ENCODE results near the gene ABCC6. TPM values are rescaled to one million over a fixed set of nuclear protein-coding genes. Genes with fewer than 3 reads are reported as not detected.

The ABCC6 gene
- total RNA-seq, 2 experiments from 2014 or later = not detected

DNA sequence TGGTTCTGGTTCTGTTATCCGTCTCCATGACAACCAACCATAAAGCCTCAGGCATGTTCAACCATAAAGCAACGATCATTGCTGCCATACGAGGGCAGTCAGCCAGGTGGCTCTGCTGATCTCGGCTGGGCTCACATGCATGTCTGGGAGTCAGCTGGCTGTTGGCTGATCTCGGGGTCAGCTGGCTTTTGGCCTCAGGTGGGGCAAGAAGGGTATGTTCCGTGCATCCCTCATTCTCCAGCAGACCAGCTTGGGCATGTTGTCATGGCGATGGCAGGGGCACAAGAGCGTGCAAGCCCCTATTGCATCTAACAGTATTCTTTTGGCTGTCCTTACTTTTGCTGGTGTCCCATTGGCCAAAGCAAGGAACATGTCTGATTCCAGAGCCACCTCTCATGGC, 86.2 kb downstream of the ABCC6 start:
- no peaks in the 10 kb centered on the region for H3K4me1 ChIP-seq (ENCODE audit: insufficient read depth, low read length, poor library complexity, severe bottlenecking)
- no TSS peak for BruUV-seq (replicated peaks)
- H2AFZ ChIP-seq (ENCODE audit: low read length) = no peak overlapping the region
- H3K9me3 ChIP-seq (ENCODE audit: low read length) = no peaks in the 10 kb centered on the region
- no peak overlapping the region for H3K27ac ChIP-seq (ENCODE audit: low read depth, low read length, poor library complexity, severe bottlenecking)
- POLR2A ChIA-PET = no interaction called here
- H3K36me3 ChIP-seq (ENCODE audit: insufficient read depth, low read length) = peaks cover 96% of the 10 kb centered on the region
- no peak overlapping the region for H3K4me3 ChIP-seq (ENCODE audit: low read depth, low read length, poor library complexity, severe bottlenecking)
- TF ChIP-seq EZH2phosphoT487 (IDR thresholded peaks at IDR 0.05; ENCODE audit: borderline replicate concordance, low read depth, low read length) = no peak
- TF ChIP-seq, protein P1, sequence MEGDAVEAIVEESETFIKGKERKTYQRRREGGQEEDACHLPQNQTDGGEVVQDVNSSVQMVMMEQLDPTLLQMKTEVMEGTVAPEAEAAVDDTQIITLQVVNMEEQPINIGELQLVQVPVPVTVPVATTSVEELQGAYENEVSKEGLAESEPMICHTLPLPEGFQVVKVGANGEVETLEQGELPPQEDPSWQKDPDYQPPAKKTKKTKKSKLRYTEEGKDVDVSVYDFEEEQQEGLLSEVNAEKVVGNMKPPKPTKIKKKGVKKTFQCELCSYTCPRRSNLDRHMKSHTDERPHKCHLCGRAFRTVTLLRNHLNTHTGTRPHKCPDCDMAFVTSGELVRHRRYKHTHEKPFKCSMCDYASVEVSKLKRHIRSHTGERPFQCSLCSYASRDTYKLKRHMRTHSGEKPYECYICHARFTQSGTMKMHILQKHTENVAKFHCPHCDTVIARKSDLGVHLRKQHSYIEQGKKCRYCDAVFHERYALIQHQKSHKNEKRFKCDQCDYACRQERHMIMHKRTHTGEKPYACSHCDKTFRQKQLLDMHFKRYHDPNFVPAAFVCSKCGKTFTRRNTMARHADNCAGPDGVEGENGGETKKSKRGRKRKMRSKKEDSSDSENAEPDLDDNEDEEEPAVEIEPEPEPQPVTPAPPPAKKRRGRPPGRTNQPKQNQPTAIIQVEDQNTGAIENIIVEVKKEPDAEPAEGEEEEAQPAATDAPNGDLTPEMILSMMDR (conservative IDR thresholded peaks at IDR 0.05; ENCODE audit: low read length) = no peak
- no peak overlapping the region for H3K4me2 ChIP-seq (ENCODE audit: low read length)
- DNase-seq (ENCODE audit: low spot score) = no peak
- H4K20me1 ChIP-seq (ENCODE audit: insufficient read depth, low read length) = no peaks in the 10 kb centered on the region
- no peaks in the 10 kb centered on the region for H3K9me2 ChIP-seq (ENCODE audit: insufficient read depth, low read length)
- intact Hi-C loops (cut with micrococcal nuclease; ENCODE audit: unreplicated experiment) = no loop called here
- no peaks in the 10 kb centered on the region for H3K79me2 ChIP-seq (ENCODE audit: insufficient read depth, low read depth, low read length)
- CTCF ChIA-PET (ENCODE audit: unreplicated experiment) = no interaction called here

DNA sequence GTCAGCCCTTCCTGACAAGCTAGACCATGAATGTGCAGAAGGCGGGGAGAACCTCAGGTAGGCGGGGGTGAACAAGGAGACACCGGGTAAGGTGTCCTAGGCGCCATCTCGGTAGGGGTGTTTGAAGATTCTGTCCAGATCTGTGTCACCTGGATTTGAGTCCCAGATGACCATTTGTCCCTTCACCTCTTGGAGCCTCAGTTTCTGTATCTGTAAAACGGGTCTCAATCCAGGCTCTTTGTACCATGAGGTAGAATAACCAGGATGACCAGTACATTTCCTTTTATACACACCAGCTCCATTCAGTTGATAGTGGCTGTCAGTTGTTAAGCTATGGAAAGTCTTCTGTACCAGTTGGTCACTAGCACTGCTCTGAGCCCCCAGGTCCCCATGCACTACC, 86.7 kb downstream of the ABCC6 start:
- Histone ChIP-seq H3K4me3 (ENCODE audit: low read depth, low read length, poor library complexity, severe bottlenecking) (no peak overlapping the region), H3K4me1 (ENCODE audit: insufficient read depth, low read length, poor library complexity, severe bottlenecking) (no peaks in the 10 kb centered on the region), H3K9me3 (ENCODE audit: low read length) (no peaks in the 10 kb centered on the region), H4K20me1 (ENCODE audit: insufficient read depth, low read length) (no peaks in the 10 kb centered on the region), H3K79me2 (ENCODE audit: insufficient read depth, low read depth, low read length) (no peaks in the 10 kb centered on the region), H3K36me3 (ENCODE audit: insufficient read depth, low read length) (peaks cover 97% of the 10 kb centered on the region), H3K4me2 (ENCODE audit: low read length) (no peak overlapping the region), H3K9me2 (ENCODE audit: insufficient read depth, low read length) (no peaks in the 10 kb centered on the region), H3K27ac (ENCODE audit: low read depth, low read length, poor library complexity, severe bottlenecking) (no peak overlapping the region), H2AFZ (ENCODE audit: low read length) (no peak overlapping the region)
- BruUV-seq (replicated peaks) = no TSS peak
- DNase-seq (ENCODE audit: low spot score) = no peak
- TF ChIP-seq, protein P1 (conservative IDR thresholded peaks at IDR 0.05; ENCODE audit: low read length) = no peak
- no peak for TF ChIP-seq EZH2phosphoT487 (IDR thresholded peaks at IDR 0.05; ENCODE audit: borderline replicate concordance, low read depth, low read length)
- ChIA-PET POLR2A (no interaction called here), CTCF (ENCODE audit: unreplicated experiment) (interaction anchor here (0.5 kb wide), 1 partner anchor 150 kb away, joined by 3 read pairs; no protein-coding TSS in a partner anchor)
- intact Hi-C loops (cut with micrococcal nuclease; ENCODE audit: unreplicated experiment) = no loop called here

DNA sequence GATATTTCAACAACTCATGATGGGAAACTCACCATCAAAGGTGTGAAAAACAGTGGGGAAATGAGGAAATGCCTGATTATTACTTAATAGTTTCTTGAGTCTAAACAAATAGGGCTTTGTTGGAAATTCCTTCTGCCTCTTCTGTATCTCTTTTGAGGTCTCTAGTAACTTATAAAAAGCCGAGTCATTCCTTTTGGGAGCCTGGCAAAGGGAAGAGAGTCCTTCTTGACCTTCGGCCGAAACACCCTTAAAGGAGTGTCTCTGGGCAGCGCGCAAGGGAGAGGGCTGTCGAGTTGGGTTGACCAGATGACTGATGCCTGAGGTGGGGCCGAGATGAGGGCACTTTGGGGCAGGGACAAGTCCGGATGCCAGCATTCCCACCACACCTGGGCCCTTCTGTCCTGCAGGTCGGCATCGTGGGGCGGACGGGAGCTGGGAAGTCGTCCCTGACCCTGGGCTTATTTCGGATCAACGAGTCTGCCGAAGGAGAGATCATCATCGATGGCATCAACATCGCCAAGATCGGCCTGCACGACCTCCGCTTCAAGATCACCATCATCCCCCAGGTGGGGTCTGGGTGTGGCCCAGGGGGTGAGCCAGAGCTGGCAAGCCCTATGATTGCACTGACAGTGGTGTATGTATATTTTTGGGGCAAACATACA, 89.2 kb downstream of the ABCC6 start:
- CTCF ChIA-PET (ENCODE audit: unreplicated experiment) = no interaction called here
- intact Hi-C loops (cut with micrococcal nuclease; ENCODE audit: unreplicated experiment) = no loop called here
- H3K79me2 ChIP-seq (ENCODE audit: insufficient read depth, low read depth, low read length) = no peaks in the 10 kb centered on the region

More for the DNA sequence above, 89.2 kb downstream of the ABCC6 start:
- no peak for DNase-seq (ENCODE audit: low spot score)
- no peaks in the 10 kb centered on the region for H4K20me1 ChIP-seq (ENCODE audit: insufficient read depth, low read length)
- no peaks in the 10 kb centered on the region for H3K9me2 ChIP-seq (ENCODE audit: insufficient read depth, low read length)
- no peak overlapping the region for H2AFZ ChIP-seq (ENCODE audit: low read length)
- no TSS peak for BruUV-seq (replicated peaks)
- POLR2A ChIA-PET = interaction anchor here (0.7 kb wide), 1 partner anchor 49 kb away, joined by 7 read pairs; no protein-coding TSS in a partner anchor
- no peak overlapping the region for H3K4me3 ChIP-seq (ENCODE audit: low read depth, low read length, poor library complexity, severe bottlenecking)
- no peaks in the 10 kb centered on the region for H3K9me3 ChIP-seq (ENCODE audit: low read length)
- peaks cover 94% of the 10 kb centered on the region for H3K36me3 ChIP-seq (ENCODE audit: insufficient read depth, low read length)
- no peaks in the 10 kb centered on the region for H3K4me1 ChIP-seq (ENCODE audit: insufficient read depth, low read length, poor library complexity, severe bottlenecking)
- no peak overlapping the region for H3K27ac ChIP-seq (ENCODE audit: low read depth, low read length, poor library complexity, severe bottlenecking)
- H3K4me2 ChIP-seq (ENCODE audit: low read length) = no peak overlapping the region
- TF ChIP-seq EZH2phosphoT487 (IDR thresholded peaks at IDR 0.05; ENCODE audit: borderline replicate concordance, low read depth, low read length) = no peak
- TF ChIP-seq, protein P1 (conservative IDR thresholded peaks at IDR 0.05; ENCODE audit: low read length) = no peak
